GM18517 (cell line): Measurements from ENCODE around the gene CEP104.
"Not testable (repeated sequence)": the region's sequence is repeated elsewhere in the genome, so short reads cannot be mapped to it uniquely, and the experiment has no call there.

Source experiments
- ATAC-seq: cut with Tn5 transposase; IDR thresholded peaks from one replicate; pipeline ENCODE4 v1.9.1; 2021; ENCODE audit warnings: mild to moderate bottlenecking, moderate library complexity; ENCODE audit not compliant: unreplicated experiment

CEP104 gene

GRCh38 chr1:3828391-3828790, 28.6 kb downstream of the CEP104 start:
- no peak for ATAC-seq

DNA sequence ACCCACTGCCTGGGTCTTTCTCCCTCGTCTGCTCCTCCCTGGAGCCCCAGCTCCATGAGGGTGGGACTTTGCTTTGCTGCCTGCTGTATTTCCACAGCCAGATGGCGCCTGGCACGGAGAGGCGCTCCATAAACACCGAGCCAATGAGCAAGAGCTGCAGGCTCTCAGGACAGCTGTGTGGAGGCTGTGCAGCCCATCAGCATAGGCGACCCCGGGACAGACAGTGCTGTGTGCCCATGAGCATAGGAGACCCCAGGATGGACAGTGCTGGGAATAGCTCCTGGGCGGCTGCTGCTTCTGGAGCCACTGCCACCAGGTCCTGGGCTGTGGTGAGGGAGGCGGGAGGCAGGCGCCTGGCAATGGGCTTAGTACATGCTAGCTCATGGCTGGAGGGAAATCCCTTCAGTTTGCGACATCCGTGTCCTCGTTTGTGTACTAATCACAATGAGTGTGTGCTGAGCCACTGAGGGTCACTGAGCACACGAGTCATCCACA, 29.2 kb downstream of the CEP104 start:
- ATAC-seq: no peak

DNA sequence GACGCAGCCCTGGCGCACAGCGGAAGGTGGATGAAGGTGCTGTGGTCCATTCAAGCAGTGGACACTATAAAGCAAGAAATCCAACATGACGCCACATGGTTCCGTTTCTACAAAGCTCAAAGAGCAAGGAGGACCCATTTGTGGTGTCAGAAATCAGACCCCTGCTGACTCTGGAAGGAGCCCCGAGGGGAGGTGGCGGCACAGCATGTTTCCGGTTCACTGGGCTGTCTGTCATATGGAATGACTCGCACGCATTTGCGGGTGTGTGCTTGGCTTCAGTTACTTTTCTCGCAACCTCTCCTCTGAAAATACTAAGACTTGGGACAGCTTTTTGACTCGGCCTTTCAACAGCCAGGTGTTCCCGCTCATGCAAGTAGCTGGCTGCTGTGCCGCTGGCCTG, 31.7 kb downstream of the CEP104 start:
- no peak for ATAC-seq

GRCh38 chr1:3824650-3825049, 32.4 kb downstream of the CEP104 start:
- no peak for ATAC-seq

GRCh38 chr1:3822421-3822820, 34.6 kb downstream of the CEP104 start:
- ATAC-seq: no peak

DNA sequence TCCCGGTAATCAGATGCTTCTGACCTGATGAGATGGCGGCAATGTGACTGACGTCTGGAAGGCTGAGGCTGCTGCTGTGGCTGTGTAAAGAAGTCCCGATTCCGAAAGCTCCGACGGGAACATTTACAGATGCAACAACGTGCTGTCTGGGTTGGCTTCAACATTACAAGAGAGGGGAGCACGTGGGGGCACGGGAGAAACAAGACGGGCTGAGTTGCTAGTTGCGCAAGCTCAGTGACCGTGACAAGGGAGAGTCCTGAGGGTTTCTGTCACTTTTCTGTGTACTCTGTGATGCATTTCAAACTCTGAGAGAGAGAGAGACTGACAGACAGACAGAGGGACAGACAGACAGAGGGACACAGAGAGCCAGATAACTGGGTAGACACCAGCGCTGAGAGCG, 35.1 kb downstream of the CEP104 start:
- no peak for ATAC-seq

DNA sequence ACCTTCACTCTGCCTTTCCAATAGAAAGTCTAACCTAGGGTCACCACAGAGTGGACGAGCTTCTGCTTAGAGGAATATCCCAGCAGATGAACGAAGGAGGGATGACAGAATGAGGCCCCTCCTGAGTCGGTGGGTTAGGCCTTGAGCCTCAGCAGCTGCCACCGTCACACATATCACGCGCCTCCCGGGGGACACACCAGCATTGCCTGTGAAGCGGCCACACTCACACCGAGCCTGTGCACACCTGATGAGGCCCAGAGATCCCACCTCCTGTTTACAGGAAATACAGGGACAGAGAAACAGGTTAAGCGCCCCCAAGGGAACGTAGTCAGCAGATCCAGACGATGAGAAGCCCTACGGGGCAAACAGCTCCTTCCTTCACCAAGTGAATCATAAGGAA, 35.6 kb downstream of the CEP104 start:
- no peak for ATAC-seq

DNA sequence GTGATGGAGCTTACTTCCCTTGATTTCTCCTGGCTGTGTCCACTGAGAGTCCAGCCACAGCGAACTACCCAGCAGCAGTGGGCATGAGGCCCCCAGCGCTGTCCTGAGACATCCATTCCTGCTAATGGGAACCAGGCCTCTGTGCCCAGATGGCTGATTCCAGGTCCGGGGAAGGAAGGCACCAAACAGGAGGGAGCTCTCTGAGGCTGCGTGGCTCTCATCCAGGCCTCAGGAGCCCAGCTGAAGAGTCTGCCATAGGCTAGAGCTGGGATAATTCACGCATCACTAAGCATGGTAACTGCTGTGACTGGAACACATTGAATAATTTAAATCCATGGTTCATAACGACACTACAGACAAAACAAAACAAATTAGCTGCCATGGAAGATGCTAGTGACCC, 36.0 kb downstream of the CEP104 start:
- ATAC-seq: no peak

DNA sequence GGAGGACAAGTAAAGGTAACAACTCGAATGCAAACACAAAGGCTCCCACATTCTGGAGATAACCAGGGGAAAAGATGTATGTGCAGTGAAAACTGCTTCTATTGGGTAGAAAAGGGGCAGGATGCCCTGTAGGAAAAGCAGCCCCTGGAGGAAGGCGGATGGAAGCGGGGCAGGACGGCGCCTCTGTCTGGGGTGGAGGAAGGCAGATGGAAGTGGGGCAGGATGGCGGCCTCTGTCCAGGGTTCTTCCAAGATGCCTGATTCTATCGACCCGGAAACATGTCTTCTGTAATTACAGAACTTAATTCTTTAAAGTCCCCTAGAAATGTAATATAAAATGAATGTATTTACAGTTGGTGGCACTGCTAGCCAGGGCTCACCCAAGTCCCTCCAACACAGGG, 36.7 kb downstream of the CEP104 start:
- no peak for ATAC-seq

GRCh38 chr1:3819771-3820200, 37.2 kb downstream of the CEP104 start:
- ATAC-seq: no peak

GRCh38 chr1:3817821-3818597, 39.0 kb downstream of the CEP104 start:
- ATAC-seq: no peak

- ATAC-seq: no peak
Observed at GRCh38 chr1:3817138-3817740, 39.8 kb downstream of the CEP104 start.

- ATAC-seq: no peak
Observed at GRCh38 chr1:3816331-3817137, 40.5 kb downstream of the CEP104 start.

DNA sequence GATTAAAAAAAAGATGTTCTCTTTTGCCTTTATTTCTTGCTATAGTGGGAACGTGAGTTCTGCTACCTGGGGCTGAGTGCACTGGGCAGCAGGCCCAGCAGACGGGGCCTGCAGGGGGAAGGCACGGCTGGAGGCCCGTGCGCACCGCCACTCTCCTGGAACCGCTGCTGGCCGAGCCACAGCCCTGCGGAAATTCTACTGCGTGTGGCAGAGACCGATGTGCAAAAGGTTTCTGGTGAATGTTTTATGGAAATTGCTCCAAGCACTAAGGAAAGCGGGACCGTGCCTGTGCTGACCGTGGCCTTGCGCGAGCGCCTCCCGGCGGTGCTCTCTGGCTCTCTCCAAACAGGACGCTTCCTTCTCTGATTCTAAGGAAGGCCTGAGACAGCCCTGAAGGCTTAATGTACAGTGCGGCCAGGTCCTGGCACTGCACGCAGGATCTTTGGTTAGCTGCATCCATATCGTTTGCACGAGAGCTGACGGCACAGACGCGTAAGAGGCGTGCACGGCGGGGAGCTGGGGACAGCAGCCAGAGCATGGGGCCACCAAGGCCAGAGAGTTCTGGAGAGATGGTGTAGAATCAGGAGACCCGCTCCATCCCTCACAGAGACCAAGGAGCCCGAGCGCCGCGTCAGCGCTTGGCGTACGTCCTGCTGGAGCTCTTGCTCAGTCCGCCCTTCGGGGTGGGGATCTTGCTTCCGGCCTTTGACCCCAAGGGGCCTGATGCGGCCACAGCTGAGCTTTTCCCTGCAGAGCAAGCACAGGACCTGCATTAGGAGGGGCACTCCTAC, 42.0 kb downstream of the CEP104 start:
- ATAC-seq: no peak

DNA sequence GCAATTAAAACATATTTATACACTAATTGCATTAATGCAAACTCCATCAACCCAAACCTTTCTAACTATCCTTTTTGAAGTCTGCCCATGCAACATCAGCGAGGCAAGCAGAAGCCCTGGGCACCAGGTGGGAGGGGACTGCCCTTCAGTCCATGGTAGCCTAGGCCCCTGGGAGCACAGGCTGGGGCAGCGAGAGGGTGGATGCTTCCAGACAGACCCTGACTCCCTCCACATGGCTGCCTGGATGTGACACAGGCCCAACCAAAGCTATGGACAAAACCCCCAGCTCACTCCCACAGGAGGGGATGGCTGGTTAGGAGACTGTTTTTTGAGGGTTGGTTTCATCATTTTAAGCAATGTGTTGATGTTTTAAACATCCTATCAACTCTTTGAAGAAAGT, 42.9 kb downstream of the CEP104 start:
- no peak for ATAC-seq

GRCh38 chr1:3811595-3811911, 45.5 kb downstream of the CEP104 start:
- ATAC-seq: no peak

GRCh38 chr1:3810149-3810761, 46.8 kb downstream of the CEP104 start:
- ATAC-seq: not testable (repeated sequence)

DNA sequence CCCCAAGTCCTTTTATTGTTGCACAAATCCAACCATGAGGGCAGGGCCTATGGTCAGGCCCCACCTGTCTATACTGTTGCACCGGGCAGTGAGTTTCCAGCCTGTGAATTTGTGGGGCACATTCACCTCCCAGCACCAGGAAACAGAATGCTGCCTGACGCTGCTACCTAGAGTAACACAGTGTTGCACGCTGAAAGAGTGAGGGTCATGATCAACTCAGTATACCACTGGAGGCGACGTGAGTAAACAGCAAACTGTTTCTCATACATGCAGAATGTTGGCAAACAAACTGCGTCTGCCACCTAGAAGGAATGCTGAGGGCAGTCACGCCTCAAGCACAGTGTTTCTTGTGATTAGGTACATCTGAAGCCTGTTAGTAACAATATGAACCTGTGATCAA, 47.3 kb downstream of the CEP104 start:
- ATAC-seq: no peak

GRCh38 chr1:3807769-3808168, 49.2 kb downstream of the CEP104 start:
- no peak for ATAC-seq

GRCh38 chr1:3805038-3805437, 52.0 kb downstream of the CEP104 start:
- ATAC-seq: no peak

DNA sequence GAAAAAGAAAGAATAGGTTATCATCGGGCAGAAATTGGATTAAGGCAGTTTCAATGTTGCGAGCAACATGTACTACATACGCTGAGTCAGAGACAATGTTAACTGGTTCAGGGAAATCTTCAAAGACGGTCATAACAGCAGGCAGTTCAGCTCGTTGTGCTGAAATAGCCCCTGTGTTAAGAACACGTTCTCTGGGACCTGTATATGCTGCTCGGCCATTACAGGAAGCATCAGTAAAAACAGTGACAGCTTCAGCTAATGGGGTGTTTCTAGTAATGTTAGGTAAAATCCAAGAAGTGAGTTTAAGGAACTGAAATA, 52.4 kb downstream of the CEP104 start:
- not testable (repeated sequence) for ATAC-seq
